ENCODE measurements around the gene CCDC8.
"Not testable (repeated sequence)": the region's sequence is repeated elsewhere in the genome, so short reads cannot be mapped to it uniquely, and the experiment has no call there.

DNA sequence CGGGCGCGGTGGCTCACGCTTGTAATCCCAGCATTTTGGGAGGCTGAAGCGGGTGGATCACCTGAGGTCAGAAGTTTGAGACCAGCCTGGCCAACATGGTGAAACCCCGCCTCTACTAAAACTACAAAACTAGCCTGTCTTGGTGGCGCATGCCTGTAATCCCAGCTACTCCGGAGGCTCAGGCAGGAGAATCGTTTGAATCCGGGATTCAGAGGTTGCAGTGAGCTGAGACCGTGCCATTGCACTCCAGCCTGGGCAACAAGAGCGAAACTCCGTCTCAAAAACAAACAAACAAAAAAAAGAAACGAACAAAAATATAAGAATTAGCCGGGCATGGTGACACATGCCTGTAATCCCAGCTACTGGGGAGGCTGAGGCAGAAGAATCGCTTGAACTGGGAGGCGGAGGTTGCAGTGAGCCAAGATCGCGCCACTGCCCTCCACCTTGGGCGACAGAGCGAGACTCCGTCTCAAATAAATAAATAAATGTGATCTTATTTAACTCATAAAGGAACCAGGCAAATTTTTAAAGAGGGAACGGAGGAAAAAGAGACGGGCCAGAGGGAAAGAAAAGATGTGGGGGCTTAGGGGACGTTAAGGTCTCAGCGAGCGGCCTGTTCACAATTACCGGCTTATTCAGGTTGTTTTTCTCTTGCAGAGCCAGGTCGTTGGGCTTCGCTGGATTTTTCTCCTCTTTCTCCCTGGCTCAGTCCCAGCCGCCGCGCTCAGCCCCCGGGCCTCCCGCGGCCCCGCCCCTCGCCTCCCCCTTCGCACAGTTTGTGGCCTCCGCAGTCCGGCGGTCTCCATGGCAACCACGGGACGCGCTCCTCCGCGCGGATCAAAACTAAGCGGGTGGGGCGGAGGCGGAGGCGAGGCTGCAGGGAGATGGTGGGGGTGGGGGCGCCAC lies 2.7 kb upstream of the CCDC8 start:
- TF ChIP-seq EZH2 (IDR thresholded peaks at IDR 0.05; ENCODE audit: borderline replicate concordance, low read depth, low read length, poor library complexity, severe bottlenecking) = not testable (repeated sequence)
- TF ChIP-seq, protein P1, sequence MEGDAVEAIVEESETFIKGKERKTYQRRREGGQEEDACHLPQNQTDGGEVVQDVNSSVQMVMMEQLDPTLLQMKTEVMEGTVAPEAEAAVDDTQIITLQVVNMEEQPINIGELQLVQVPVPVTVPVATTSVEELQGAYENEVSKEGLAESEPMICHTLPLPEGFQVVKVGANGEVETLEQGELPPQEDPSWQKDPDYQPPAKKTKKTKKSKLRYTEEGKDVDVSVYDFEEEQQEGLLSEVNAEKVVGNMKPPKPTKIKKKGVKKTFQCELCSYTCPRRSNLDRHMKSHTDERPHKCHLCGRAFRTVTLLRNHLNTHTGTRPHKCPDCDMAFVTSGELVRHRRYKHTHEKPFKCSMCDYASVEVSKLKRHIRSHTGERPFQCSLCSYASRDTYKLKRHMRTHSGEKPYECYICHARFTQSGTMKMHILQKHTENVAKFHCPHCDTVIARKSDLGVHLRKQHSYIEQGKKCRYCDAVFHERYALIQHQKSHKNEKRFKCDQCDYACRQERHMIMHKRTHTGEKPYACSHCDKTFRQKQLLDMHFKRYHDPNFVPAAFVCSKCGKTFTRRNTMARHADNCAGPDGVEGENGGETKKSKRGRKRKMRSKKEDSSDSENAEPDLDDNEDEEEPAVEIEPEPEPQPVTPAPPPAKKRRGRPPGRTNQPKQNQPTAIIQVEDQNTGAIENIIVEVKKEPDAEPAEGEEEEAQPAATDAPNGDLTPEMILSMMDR (conservative IDR thresholded peaks at IDR 0.05; ENCODE audit: low read depth, low read length) = not testable (repeated sequence)

Measured in A673 (cell line).